GM21717 (cell line): ENCODE results near the gene TMEM254.
"Not testable (repeated sequence)": the region's sequence is repeated elsewhere in the genome, so short reads cannot be mapped to it uniquely, and the experiment has no call there.

Experiments
- ATAC-seq: cut with Tn5 transposase; IDR thresholded peaks from one replicate; pipeline ENCODE4 v1.9.1; 2021; ENCODE audit warnings: mild to moderate bottlenecking, moderate library complexity; ENCODE audit not compliant: unreplicated experiment

The TMEM254 gene

GRCh38 chr10:80075781-80076180, 2.7 kb upstream of the TMEM254 start:
- ATAC-seq = no peak

GRCh38 chr10:80077869-80078447, 507 bp upstream of the TMEM254 start:
- ATAC-seq = peak; percentile 20

GRCh38 chr10:80079312-80079719, 851 bp downstream of the TMEM254 start:
- no peak for ATAC-seq

- ATAC-seq = no peak
Measured at GRCh38 chr10:80081026-80081425, 2.6 kb downstream of the TMEM254 start.

GRCh38 chr10:80081801-80082750, 3.6 kb downstream of the TMEM254 start:
- no peak for ATAC-seq

- no peak for ATAC-seq
Measured at GRCh38 chr10:80090121-80090520, 11.7 kb downstream of the TMEM254 start.

GRCh38 chr10:80094231-80094630, 15.8 kb downstream of the TMEM254 start:
- ATAC-seq = no peak

GRCh38 chr10:80098272-80098671, 19.8 kb downstream of the TMEM254 start:
- not testable (repeated sequence) for ATAC-seq

GRCh38 chr10:80099295-80099694, 20.8 kb downstream of the TMEM254 start:
- ATAC-seq = not testable (repeated sequence)

- no peak for ATAC-seq
Measured at GRCh38 chr10:80100116-80100515, 21.7 kb downstream of the TMEM254 start.

- no peak for ATAC-seq
Measured at GRCh38 chr10:80100861-80101695, 22.6 kb downstream of the TMEM254 start.

GRCh38 chr10:80104066-80104926, 25.8 kb downstream of the TMEM254 start:
- no peak for ATAC-seq

GRCh38 chr10:80108576-80109239, 30.2 kb downstream of the TMEM254 start:
- ATAC-seq = no peak

- ATAC-seq = no peak
Measured at GRCh38 chr10:80110986-80111385, 32.5 kb downstream of the TMEM254 start.

- ATAC-seq = no peak
Measured at GRCh38 chr10:80118669-80119068, 40.2 kb downstream of the TMEM254 start.

GRCh38 chr10:80122110-80122710, 43.7 kb downstream of the TMEM254 start:
- no peak for ATAC-seq

GRCh38 chr10:80122746-80123145, 44.3 kb downstream of the TMEM254 start:
- ATAC-seq = no peak

- no peak for ATAC-seq
Measured at GRCh38 chr10:80126876-80127275, 48.4 kb downstream of the TMEM254 start.

GRCh38 chr10:80131499-80131901, 53.0 kb downstream of the TMEM254 start:
- ATAC-seq = no peak
